Activated T-helper 2 cell treated with anti-CD3 and anti-CD28 coated beads, Interferon-gamma antibody, Interleukin-2, Interleukin-4, amounts not matched to agents 10 μg/mL and 5 μg/mL and 100 μg/mL, durations not matched to agents 14 hours and 24 hours and 36 hours (primary cell): ENCODE results near the gene XPC. TPM values are rescaled to one million over a fixed set of nuclear protein-coding genes. Genes with fewer than 3 reads are reported as not detected.

Experiments used
- DNase-seq: peaks from one replicate; pipeline ENCODE4 v3.0.0; 2021; ENCODE audit warnings: low spot score
- H3K27ac Mint-ChIP-seq: one replicate; pipeline ENCODE4 v1.8.0; 2021; ENCODE audit warnings: mixed read lengths
- H3K27me3 Mint-ChIP-seq: one replicate; pipeline ENCODE4 v1.8.0; 2021; ENCODE audit warnings: low read depth, mixed read lengths
- H3K36me3 Mint-ChIP-seq: one replicate; pipeline ENCODE4 v1.8.0; 2021; ENCODE audit warnings: low read depth, mixed read lengths
- H3K4me1 Mint-ChIP-seq: one replicate; pipeline ENCODE4 v1.8.0; 2021; ENCODE audit warnings: low read depth, mixed read lengths
- H3K4me3 Mint-ChIP-seq: one replicate; pipeline ENCODE4 v1.8.0; 2021; ENCODE audit warnings: low read depth, mild to moderate bottlenecking, moderate library complexity, mixed read lengths
- H3K9me3 Mint-ChIP-seq: one replicate; pipeline ENCODE4 v1.8.0; 2021; ENCODE audit warnings: mixed read lengths
- intact Hi-C: fragments of 100-400 bp; cut with micrococcal nuclease; formaldehyde crosslinking; loops from one replicate; pipeline ENCODE4 v1.15.1; 2023
- total RNA-seq: library from RNA; stranded (reverse); gene quantifications from 2 replicates; pipeline ENCODE4 v1.2.3, GENCODE V29; 2022

Gene XPC
- total RNA-seq, 1 donor from 2014 or later = 33.2 TPM

GRCh38 chr3:14130230-14130629 is 48.2 kb downstream of the XPC start:
- intact Hi-C loops = no loop called here
- peaks cover 77% of the 10 kb centered on the region for H3K36me3 Mint-ChIP-seq
- no peak for DNase-seq
- no peak overlapping the region for H3K27ac Mint-ChIP-seq
- no peaks in the 10 kb centered on the region for H3K9me3 Mint-ChIP-seq
- H3K4me3 Mint-ChIP-seq = no peak overlapping the region
- H3K27me3 Mint-ChIP-seq = no peaks in the 10 kb centered on the region
- H3K4me1 Mint-ChIP-seq = peaks cover 19% of the 10 kb centered on the region

GRCh38 chr3:14129296-14129695 is 49.1 kb downstream of the XPC start:
- Mint-ChIP-seq H3K27me3 (no peaks in the 10 kb centered on the region), H3K36me3 (peaks cover 71% of the 10 kb centered on the region)

DNA sequence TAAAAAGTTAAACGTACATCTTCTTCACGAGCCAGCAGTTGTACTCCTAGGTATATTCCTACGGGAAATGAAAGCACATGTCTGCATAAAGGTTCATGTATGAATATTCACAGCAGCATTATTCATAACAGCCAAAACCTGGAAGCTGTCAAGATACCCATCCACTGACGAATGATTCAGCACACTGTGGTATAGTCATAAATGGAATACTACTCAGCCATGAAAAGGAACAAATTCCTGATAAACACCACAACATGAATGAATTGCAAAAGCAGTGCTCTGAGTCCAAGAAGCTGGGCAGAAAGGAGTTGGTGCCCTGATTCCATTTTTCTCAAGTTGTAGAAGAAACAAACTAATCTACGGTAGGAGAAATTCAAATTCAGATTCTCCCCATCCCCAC is 49.7 kb downstream of the XPC start:
- Mint-ChIP-seq H3K27me3 (no peaks in the 10 kb centered on the region), H3K27ac (no peak overlapping the region), H3K4me3 (no peak overlapping the region), H3K9me3 (no peaks in the 10 kb centered on the region), H3K4me1 (peaks cover 20% of the 10 kb centered on the region), H3K36me3 (peaks cover 65% of the 10 kb centered on the region)
- DNase-seq = no peak
- intact Hi-C loops = loop anchor here (10.0 kb wide), 2 partner anchors 296 to 704 kb away; partner anchors contain the start of gene NUP210

More at GRCh38 chr3:14129296-14129695, 49.1 kb downstream of the XPC start:
- no peak for DNase-seq
- Mint-ChIP-seq H3K4me1 (peaks cover 19% of the 10 kb centered on the region), H3K9me3 (no peaks in the 10 kb centered on the region), H3K27ac (no peak overlapping the region), H3K4me3 (no peak overlapping the region)
- intact Hi-C loops = loop anchor here (10.0 kb wide), 2 partner anchors 296 to 704 kb away; partner anchors contain the start of gene NUP210

- Mint-ChIP-seq H3K27ac (no peak overlapping the region), H3K27me3 (no peaks in the 10 kb centered on the region), H3K4me1 (peaks cover 28% of the 10 kb centered on the region), H3K9me3 (no peaks in the 10 kb centered on the region), H3K4me3 (peak overlapping the region; percentile 18), H3K36me3 (peaks cover 57% of the 10 kb centered on the region)
- no peak for DNase-seq
- intact Hi-C loops = loop anchor here (10.0 kb wide), 2 partner anchors 297 to 703 kb away; partner anchors contain the start of gene NUP210
These were observed 50.8 kb downstream of the XPC start for GRCh38 chr3:14127516-14128161.

- H3K4me1 Mint-ChIP-seq = peaks cover 34% of the 10 kb centered on the region
These were observed 51.4 kb downstream of the XPC start for GRCh38 chr3:14126887-14127505.

DNA sequence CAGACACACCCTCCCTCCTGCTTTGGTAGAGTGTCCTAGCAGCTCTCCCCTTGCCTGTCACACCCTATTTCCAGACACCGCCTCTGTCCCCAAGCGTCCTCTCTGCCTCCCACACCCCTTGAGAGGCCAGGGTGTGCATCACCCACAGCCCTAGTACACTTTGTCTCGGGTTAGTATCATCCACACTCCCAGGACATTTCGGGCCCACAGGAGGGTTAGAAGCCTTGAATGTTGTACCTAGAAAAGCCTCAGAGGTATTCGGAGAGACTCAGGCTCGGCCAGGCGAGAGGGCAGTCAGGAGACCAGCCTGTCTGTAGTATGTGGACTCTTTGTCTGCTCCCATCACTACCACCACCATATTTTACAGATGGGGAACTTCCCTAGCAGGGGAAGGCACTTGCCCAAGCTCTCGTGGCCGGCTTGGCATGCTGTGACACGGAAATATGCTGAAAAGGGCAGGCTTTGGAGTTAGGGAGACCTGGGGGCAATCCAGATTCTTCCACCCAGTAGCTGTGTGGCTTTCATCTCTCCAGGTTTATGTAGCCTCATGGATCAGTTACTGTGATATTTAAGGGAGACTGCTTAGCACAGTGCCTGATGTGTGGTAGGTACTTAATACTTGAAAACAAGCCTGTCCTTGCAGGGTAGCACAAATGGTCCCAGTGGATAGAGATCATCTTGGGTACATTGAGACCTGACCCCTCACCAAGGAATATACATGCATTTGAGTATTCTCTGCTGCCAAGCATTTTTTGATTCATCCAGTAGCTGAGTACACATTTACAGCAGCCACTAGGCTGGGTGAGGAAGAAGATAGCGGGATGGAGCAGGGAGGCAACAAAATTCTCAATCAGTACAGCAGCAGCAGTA is 52.1 kb downstream of the XPC start:
- intact Hi-C loops = loop anchor here (10.0 kb wide), 2 partner anchors 299 to 701 kb away; partner anchors contain the start of gene NUP210
- peak overlapping the region; percentile 97 for H3K4me3 Mint-ChIP-seq

More at GRCh38 chr3:14126887-14127505, 51.4 kb downstream of the XPC start:
- H3K9me3 Mint-ChIP-seq = no peaks in the 10 kb centered on the region
- H3K27me3 Mint-ChIP-seq = no peaks in the 10 kb centered on the region
- no peak for DNase-seq
- peaks cover 56% of the 10 kb centered on the region for H3K36me3 Mint-ChIP-seq
- H3K27ac Mint-ChIP-seq = no peak overlapping the region
- intact Hi-C loops = loop anchor here (10.0 kb wide), 2 partner anchors 298 to 702 kb away; partner anchors contain the start of gene NUP210
- peak overlapping the region; percentile 97 for H3K4me3 Mint-ChIP-seq

DNA sequence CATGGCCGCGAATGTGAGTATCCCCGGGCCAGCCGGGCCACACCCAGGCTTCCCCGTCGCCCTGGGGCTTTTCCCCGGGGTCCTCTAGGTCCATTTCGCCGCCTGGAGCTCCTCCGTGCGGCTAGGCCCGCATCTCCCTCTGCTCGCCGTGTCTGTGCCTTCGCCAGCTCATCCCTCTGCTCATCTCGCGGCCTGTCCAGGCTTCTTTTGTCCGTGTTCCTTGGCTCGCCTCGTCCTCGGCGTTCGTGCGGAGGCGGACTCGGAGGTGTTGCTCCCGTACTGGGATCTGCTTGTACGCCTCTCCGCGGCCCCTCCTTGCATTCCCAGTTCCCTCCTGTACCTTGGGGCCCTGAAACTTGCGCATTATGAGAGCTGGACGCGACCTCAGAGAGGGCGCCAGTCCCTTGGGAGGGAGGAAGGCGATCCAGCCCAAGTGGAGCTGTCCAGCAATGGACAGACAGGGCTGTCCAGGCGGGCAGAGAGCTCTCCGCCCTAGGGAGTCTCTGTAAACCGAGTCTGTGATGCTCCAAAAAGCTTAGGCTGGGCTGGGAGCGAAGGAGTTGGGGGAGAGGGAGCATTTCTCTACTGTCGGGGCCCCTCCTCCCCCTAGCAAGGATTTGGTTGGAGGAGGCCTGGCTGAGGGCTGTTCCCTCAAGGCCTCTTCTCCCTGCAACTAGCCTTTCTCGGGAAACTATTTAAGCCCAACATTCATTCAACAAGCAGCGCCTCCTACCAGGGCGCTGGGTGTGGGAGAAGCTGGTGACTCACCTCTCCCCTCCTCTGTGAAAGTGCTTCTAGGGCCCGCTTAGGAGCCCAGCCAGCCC is 53.0 kb downstream of the XPC start:
- intact Hi-C loops = loop anchor here (1.0 to 10.0 kb wide), 4 partner anchors 19 to 701 kb away; partner anchors contain the start of gene NUP210
- Mint-ChIP-seq H3K4me1 (peaks cover 37% of the 10 kb centered on the region), H3K27me3 (no peaks in the 10 kb centered on the region), H3K4me3 (peak overlapping the region; percentile 97), H3K9me3 (no peaks in the 10 kb centered on the region), H3K36me3 (peaks cover 54% of the 10 kb centered on the region), H3K27ac (peak overlapping the region; percentile 93)
- DNase-seq = peak; percentile 47

More for the DNA sequence above, 52.1 kb downstream of the XPC start:
- H3K27me3 Mint-ChIP-seq = no peaks in the 10 kb centered on the region
- DNase-seq = peak; percentile 7
- H3K9me3 Mint-ChIP-seq = no peaks in the 10 kb centered on the region
- peak overlapping the region; percentile 93 for H3K27ac Mint-ChIP-seq
- peaks cover 37% of the 10 kb centered on the region for H3K4me1 Mint-ChIP-seq
- peaks cover 56% of the 10 kb centered on the region for H3K36me3 Mint-ChIP-seq

DNA sequence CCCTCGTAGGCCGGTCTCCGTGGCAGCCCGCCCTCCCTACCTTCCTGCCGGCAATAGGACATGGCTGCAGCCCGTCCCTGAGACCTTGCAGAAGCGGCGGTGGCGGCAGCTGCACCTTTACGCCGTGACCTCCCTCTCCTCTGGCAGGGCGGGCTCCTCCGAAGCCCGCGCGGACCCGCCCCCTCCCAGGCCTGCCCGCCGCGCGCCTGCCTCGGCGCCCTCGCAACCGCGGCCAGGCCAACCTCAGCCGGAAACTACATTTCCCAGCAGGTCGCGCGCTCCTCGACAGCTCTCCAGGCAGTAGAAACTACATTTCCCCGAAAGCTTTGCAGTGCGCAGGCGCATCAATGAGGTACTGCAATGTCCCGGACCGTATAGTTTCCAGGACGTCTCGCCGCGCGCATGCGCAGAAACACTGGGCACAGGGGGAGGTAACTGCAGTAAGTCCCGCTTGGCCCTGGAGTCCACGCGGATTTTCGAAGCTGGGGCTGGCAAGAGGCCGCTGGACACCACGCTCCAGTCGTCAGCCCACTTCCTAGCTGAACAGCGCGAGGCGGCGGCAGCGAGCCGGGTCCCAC is 53.7 kb downstream of the XPC start, which contains the start of the genes CHCHD4 and TMEM43:
TSS of gene CHCHD4 (minus strand) at position 256 of the 578 bp plus-strand sequence. CDS start at position 62, 194 bp downstream.
TSS of gene TMEM43 (plus strand) at position 438 of the 578 bp plus-strand sequence. CDS start 142 bp downstream, outside the sequence.
- Mint-ChIP-seq H3K9me3 (no peaks in the 10 kb centered on the region), H3K4me1 (peaks cover 40% of the 10 kb centered on the region), H3K27ac (peak within 1 kb of the TSS; percentile 93), H3K27me3 (no peaks in the 10 kb centered on the region), H3K36me3 (peaks cover 54% of the 10 kb centered on the region), H3K4me3 (peak within 1 kb of the TSS; percentile 97)
- peak; percentile 98 for DNase-seq
- intact Hi-C loops = loop anchor here (1.0 to 10.0 kb wide), 7 partner anchors 20 to 824 kb away; partner anchors contain the start of genes CCDC174, LSM3, NUP210 and XPC

DNA sequence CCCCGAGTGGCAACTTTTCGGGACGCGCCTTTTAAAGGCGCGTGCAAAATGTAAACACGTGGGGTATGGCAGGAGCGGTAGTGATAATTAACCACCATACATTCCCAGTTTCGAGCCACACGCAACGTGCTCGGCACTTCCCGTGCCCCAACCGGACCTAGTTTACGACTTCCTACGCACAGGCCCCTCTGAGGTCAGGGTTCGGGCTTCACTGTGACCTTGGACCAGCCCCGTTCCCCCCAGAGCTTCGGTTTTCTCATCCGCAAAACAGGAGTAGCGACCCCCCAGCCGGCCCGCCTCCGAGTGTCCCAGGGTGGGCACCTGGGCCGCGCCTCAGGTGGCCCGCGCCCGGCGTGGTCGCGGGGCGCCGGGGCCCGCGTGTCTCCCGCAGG is 54.2 kb downstream of the XPC start:
- Mint-ChIP-seq H3K36me3 (peaks cover 51% of the 10 kb centered on the region), H3K4me3 (peak overlapping the region; percentile 89), H3K27me3 (no peaks in the 10 kb centered on the region), H3K4me1 (peaks cover 40% of the 10 kb centered on the region), H3K27ac (peak overlapping the region; percentile 67), H3K9me3 (no peaks in the 10 kb centered on the region)
- DNase-seq = peak; percentile 58
- intact Hi-C loops = loop anchor here (1.0 to 10.0 kb wide), 5 partner anchors 54 to 824 kb away; partner anchors contain the start of genes CCDC174, LSM3, NUP210 and XPC

- intact Hi-C loops = loop anchor here (1.0 to 10.0 kb wide), 5 partner anchors 55 to 825 kb away; partner anchors contain the start of genes CCDC174, LSM3, NUP210 and XPC
- Mint-ChIP-seq H3K4me1 (peaks cover 40% of the 10 kb centered on the region), H3K36me3 (peaks cover 48% of the 10 kb centered on the region), H3K4me3 (peak overlapping the region; percentile 89), H3K9me3 (no peaks in the 10 kb centered on the region), H3K27me3 (no peaks in the 10 kb centered on the region), H3K27ac (peak overlapping the region; percentile 67)
- DNase-seq = no peak
These were observed 54.8 kb downstream of the XPC start for GRCh38 chr3:14123308-14124222.
